Astrocyte of the cerebellum (primary cell): ENCODE results near the gene IGSF11.

Source experiments
- DNase-seq: peaks from one replicate; pipeline ENCODE4 v3.0.0-alpha.2; 2011; ENCODE audit warnings: low read depth
- H3K4me3 ChIP-seq: 2 replicates; pipeline ENCODE4 v1.5.1; 2011; ENCODE audit warnings: mild to moderate bottlenecking, low read depth, low read length, moderate library complexity
- in situ Hi-C: cut with HindIII; loops from 2 replicates; pipeline ENCODE4 v1.10.0; 2017; ENCODE audit warnings: low sequenced_read_pairs
- TF ChIP-seq, protein P1 (sequence below): IDR thresholded peaks from 2 replicates; pipeline ENCODE4 v1.5.1; 2012; ENCODE audit warnings: low read length, low read depth, moderate library complexity, mild to moderate bottlenecking; ENCODE audit errors: missing control alignments

Gene IGSF11

DNA sequence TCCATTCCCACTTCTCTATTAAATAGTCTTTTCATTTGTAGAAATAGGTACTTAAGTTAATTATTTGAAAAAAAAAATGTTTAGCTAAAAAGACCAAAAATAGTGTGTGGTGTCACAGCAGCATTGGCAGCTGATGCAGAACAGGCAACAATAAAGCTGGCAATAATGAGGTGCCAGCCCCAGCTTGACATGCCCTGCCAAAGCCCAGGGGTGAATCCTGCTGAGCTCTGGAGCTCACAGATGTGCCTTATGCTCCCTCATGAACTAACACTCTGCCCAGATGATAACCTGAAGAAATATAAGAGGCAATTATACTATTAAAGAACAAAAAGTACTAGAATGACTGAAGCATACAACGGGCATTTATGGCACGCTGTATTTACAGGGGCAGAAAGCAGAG is 63.8 kb downstream of the IGSF11 start:
- DNase-seq = no peak
- no peak overlapping the region for H3K4me3 ChIP-seq
- in situ Hi-C loops = no loop called here
- TF ChIP-seq, protein P1, sequence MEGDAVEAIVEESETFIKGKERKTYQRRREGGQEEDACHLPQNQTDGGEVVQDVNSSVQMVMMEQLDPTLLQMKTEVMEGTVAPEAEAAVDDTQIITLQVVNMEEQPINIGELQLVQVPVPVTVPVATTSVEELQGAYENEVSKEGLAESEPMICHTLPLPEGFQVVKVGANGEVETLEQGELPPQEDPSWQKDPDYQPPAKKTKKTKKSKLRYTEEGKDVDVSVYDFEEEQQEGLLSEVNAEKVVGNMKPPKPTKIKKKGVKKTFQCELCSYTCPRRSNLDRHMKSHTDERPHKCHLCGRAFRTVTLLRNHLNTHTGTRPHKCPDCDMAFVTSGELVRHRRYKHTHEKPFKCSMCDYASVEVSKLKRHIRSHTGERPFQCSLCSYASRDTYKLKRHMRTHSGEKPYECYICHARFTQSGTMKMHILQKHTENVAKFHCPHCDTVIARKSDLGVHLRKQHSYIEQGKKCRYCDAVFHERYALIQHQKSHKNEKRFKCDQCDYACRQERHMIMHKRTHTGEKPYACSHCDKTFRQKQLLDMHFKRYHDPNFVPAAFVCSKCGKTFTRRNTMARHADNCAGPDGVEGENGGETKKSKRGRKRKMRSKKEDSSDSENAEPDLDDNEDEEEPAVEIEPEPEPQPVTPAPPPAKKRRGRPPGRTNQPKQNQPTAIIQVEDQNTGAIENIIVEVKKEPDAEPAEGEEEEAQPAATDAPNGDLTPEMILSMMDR = no peak

DNA sequence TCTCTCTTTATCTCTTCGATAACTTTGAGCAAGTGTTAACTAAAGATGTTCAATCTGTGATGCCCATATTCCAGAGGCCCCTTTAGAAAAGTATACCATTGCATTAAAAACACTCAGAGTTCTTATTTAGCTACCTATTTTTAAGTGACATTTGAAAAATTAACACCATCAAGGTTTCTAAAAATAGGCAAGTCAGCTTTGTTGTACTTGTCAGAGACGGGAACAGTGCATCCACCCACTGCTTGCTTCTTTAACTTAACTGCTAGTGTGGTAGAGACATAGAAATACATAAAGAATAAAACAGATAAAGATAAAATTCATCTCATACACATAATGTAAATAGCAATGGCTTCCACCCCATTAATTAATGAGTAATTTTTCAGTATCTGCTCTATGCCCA is 66.0 kb downstream of the IGSF11 start:
- no peak overlapping the region for H3K4me3 ChIP-seq
- DNase-seq = no peak
- TF ChIP-seq, protein P1 = no peak
- in situ Hi-C loops = no loop called here

DNA sequence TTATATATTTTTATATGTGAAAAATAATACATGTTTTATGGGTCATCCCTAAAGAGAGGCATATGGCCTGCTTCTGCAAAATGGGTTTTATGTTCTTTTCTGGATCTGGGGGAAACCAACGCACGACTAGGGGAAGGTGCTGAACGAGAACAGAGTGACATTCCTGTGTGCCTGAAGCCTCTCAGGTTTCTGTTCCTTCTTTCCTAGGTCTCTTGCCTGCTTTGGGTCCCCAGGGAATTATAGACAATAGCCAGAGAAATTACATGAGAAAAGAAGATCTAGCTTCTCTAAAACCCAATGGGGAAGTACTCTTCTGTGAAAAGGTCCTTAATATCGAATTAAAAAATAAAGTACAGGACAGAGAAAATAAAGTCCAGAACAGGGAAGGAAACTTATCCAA is 66.5 kb downstream of the IGSF11 start:
- TF ChIP-seq, protein P1 = no peak
- no peak overlapping the region for H3K4me3 ChIP-seq
- no peak for DNase-seq
- in situ Hi-C loops = no loop called here

- TF ChIP-seq, protein P1 = no peak
- no peak for DNase-seq
- in situ Hi-C loops = no loop called here
- H3K4me3 ChIP-seq = no peak overlapping the region
Measured at GRCh38 chr3:118966700-118967099, 67.9 kb downstream of the IGSF11 start.

DNA sequence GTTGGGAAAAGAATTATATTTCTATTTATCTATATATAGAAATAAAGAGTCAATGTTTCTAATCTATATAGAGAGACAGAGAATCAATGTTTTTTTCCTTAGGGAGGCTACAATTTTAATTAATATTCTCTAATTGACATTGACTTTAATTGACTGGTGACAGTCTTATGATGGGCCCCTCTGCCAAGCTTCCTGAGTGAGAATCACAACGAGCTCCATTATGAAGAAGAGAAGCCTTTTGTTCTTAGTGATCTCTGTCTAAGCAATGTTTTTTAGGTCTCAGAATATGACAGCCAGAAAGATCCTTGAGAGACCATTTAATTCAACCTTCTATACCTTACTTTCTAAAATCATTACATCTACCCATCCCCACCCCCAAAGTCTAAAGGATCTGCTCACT is 70.9 kb downstream of the IGSF11 start:
- no peak for DNase-seq
- TF ChIP-seq, protein P1 = no peak
- in situ Hi-C loops = no loop called here
- no peak overlapping the region for H3K4me3 ChIP-seq

- in situ Hi-C loops = no loop called here
- no peak overlapping the region for H3K4me3 ChIP-seq
- peak; percentile 1 for DNase-seq
- TF ChIP-seq, protein P1 = no peak
Measured at GRCh38 chr3:118960876-118961450, 73.7 kb downstream of the IGSF11 start.
